ENCODE data around the gene CFAP20DC. TPM values are rescaled to one million over a fixed set of nuclear protein-coding genes. Genes with fewer than 3 reads are reported as not detected.

CFAP20DC gene
- total RNA-seq, 1 donor from 2014 or later: 1.6 TPM

GRCh38 chr3:58952128-58952917 lies 97.5 kb downstream of the CFAP20DC start:
- Histone ChIP-seq H3K27me3 (ENCODE audit: control insufficient read depth in 3 of 3, insufficient read depth in 3 of 3, low read length in 3 of 3) (no peaks in the 10 kb centered on the region), H3K9ac (ENCODE audit: low read depth in 1 of 3, low read length in 3 of 3) (no peak overlapping the region), H3K4me1 (ENCODE audit: control insufficient read depth in 3 of 3, insufficient read depth in 3 of 3, low read length in 3 of 3) (no peaks in the 10 kb centered on the region), H3K36me3 (ENCODE audit: control insufficient read depth in 3 of 3, insufficient read depth in 3 of 3, low read length in 3 of 3) (no peaks in the 10 kb centered on the region), H3K4me3 (ENCODE audit: low read length in 3 of 3) (no peak overlapping the region), H3K9me3 (ENCODE audit: control insufficient read depth in 3 of 3, low read length in 3 of 3) (no peaks in the 10 kb centered on the region), H3K27ac (ENCODE audit: low read depth, low read length) (no peak overlapping the region)

- Histone ChIP-seq H3K4me3 (ENCODE audit: low read length in 3 of 3) (no peak overlapping the region), H3K9ac (ENCODE audit: low read depth in 1 of 3, low read length in 3 of 3) (no peak overlapping the region), H3K9me3 (ENCODE audit: control insufficient read depth in 3 of 3, low read length in 3 of 3) (no peaks in the 10 kb centered on the region), H3K4me1 (ENCODE audit: control insufficient read depth in 3 of 3, insufficient read depth in 3 of 3, low read length in 3 of 3) (no peaks in the 10 kb centered on the region), H3K27ac (ENCODE audit: low read depth, low read length) (no peak overlapping the region), H3K27me3 (ENCODE audit: control insufficient read depth in 3 of 3, insufficient read depth in 3 of 3, low read length in 3 of 3) (no peaks in the 10 kb centered on the region), H3K36me3 (ENCODE audit: control insufficient read depth in 3 of 3, insufficient read depth in 3 of 3, low read length in 3 of 3) (no peaks in the 10 kb centered on the region)
Measured at GRCh38 chr3:58948018-58948417, 101.8 kb downstream of the CFAP20DC start.

- Histone ChIP-seq H3K9ac (ENCODE audit: low read depth in 1 of 3, low read length in 3 of 3) (no peak overlapping the region), H3K4me1 (ENCODE audit: control insufficient read depth in 3 of 3, insufficient read depth in 3 of 3, low read length in 3 of 3) (no peaks in the 10 kb centered on the region), H3K4me3 (ENCODE audit: low read length in 3 of 3) (no peak overlapping the region), H3K36me3 (ENCODE audit: control insufficient read depth in 3 of 3, insufficient read depth in 3 of 3, low read length in 3 of 3) (no peaks in the 10 kb centered on the region), H3K27me3 (ENCODE audit: control insufficient read depth in 3 of 3, insufficient read depth in 3 of 3, low read length in 3 of 3) (no peaks in the 10 kb centered on the region), H3K9me3 (ENCODE audit: control insufficient read depth in 3 of 3, low read length in 3 of 3) (no peaks in the 10 kb centered on the region), H3K27ac (ENCODE audit: low read depth, low read length) (no peak overlapping the region)
Measured at GRCh38 chr3:58946875-58947274, 103.0 kb downstream of the CFAP20DC start.

- H3K4me3 ChIP-seq (ENCODE audit: low read length in 3 of 3): no peak overlapping the region
- H3K9ac ChIP-seq (ENCODE audit: low read depth in 1 of 3, low read length in 3 of 3): no peak overlapping the region
- H3K4me1 ChIP-seq (ENCODE audit: control insufficient read depth in 3 of 3, insufficient read depth in 3 of 3, low read length in 3 of 3): no peaks in the 10 kb centered on the region
- H3K27me3 ChIP-seq (ENCODE audit: control insufficient read depth in 3 of 3, insufficient read depth in 3 of 3, low read length in 3 of 3): no peaks in the 10 kb centered on the region
- H3K36me3 ChIP-seq (ENCODE audit: control insufficient read depth in 3 of 3, insufficient read depth in 3 of 3, low read length in 3 of 3): no peaks in the 10 kb centered on the region
- no peak overlapping the region for H3K27ac ChIP-seq (ENCODE audit: low read depth, low read length)
- no peaks in the 10 kb centered on the region for H3K9me3 ChIP-seq (ENCODE audit: control insufficient read depth in 3 of 3, low read length in 3 of 3)
Measured at GRCh38 chr3:58938057-58938456, 111.8 kb downstream of the CFAP20DC start.

- no peak overlapping the region for H3K4me3 ChIP-seq (ENCODE audit: low read length in 3 of 3)
- H3K4me1 ChIP-seq (ENCODE audit: control insufficient read depth in 3 of 3, insufficient read depth in 3 of 3, low read length in 3 of 3): no peaks in the 10 kb centered on the region
- no peak overlapping the region for H3K9ac ChIP-seq (ENCODE audit: low read depth in 1 of 3, low read length in 3 of 3)
- H3K36me3 ChIP-seq (ENCODE audit: control insufficient read depth in 3 of 3, insufficient read depth in 3 of 3, low read length in 3 of 3): no peaks in the 10 kb centered on the region
- H3K9me3 ChIP-seq (ENCODE audit: control insufficient read depth in 3 of 3, low read length in 3 of 3): no peaks in the 10 kb centered on the region
- H3K27ac ChIP-seq (ENCODE audit: low read depth, low read length): no peak overlapping the region
- H3K27me3 ChIP-seq (ENCODE audit: control insufficient read depth in 3 of 3, insufficient read depth in 3 of 3, low read length in 3 of 3): no peaks in the 10 kb centered on the region
Measured at GRCh38 chr3:58924578-58924977, 125.2 kb downstream of the CFAP20DC start.

- Histone ChIP-seq H3K9ac (ENCODE audit: low read depth in 1 of 3, low read length in 3 of 3) (no peak overlapping the region), H3K27ac (ENCODE audit: low read depth, low read length) (no peak overlapping the region), H3K27me3 (ENCODE audit: control insufficient read depth in 3 of 3, insufficient read depth in 3 of 3, low read length in 3 of 3) (no peaks in the 10 kb centered on the region), H3K36me3 (ENCODE audit: control insufficient read depth in 3 of 3, insufficient read depth in 3 of 3, low read length in 3 of 3) (no peaks in the 10 kb centered on the region), H3K4me1 (ENCODE audit: control insufficient read depth in 3 of 3, insufficient read depth in 3 of 3, low read length in 3 of 3) (no peaks in the 10 kb centered on the region), H3K9me3 (ENCODE audit: control insufficient read depth in 3 of 3, low read length in 3 of 3) (no peaks in the 10 kb centered on the region), H3K4me3 (ENCODE audit: low read length in 3 of 3) (no peak overlapping the region)
Measured at GRCh38 chr3:58900386-58900785, 149.4 kb downstream of the CFAP20DC start.

GRCh38 chr3:58899953-58900298 lies 149.9 kb downstream of the CFAP20DC start:
- Histone ChIP-seq H3K27me3 (ENCODE audit: control insufficient read depth in 3 of 3, insufficient read depth in 3 of 3, low read length in 3 of 3) (no peaks in the 10 kb centered on the region), H3K27ac (ENCODE audit: low read depth, low read length) (no peak overlapping the region), H3K4me1 (ENCODE audit: control insufficient read depth in 3 of 3, insufficient read depth in 3 of 3, low read length in 3 of 3) (no peaks in the 10 kb centered on the region), H3K9ac (ENCODE audit: low read depth in 1 of 3, low read length in 3 of 3) (no peak overlapping the region), H3K9me3 (ENCODE audit: control insufficient read depth in 3 of 3, low read length in 3 of 3) (no peaks in the 10 kb centered on the region), H3K36me3 (ENCODE audit: control insufficient read depth in 3 of 3, insufficient read depth in 3 of 3, low read length in 3 of 3) (no peaks in the 10 kb centered on the region), H3K4me3 (ENCODE audit: low read length in 3 of 3) (no peak overlapping the region)

- Histone ChIP-seq H3K27me3 (ENCODE audit: control insufficient read depth in 3 of 3, insufficient read depth in 3 of 3, low read length in 3 of 3) (no peaks in the 10 kb centered on the region), H3K9me3 (ENCODE audit: control insufficient read depth in 3 of 3, low read length in 3 of 3) (no peaks in the 10 kb centered on the region), H3K36me3 (ENCODE audit: control insufficient read depth in 3 of 3, insufficient read depth in 3 of 3, low read length in 3 of 3) (no peaks in the 10 kb centered on the region), H3K27ac (ENCODE audit: low read depth, low read length) (no peak overlapping the region), H3K4me3 (ENCODE audit: low read length in 3 of 3) (no peak overlapping the region), H3K4me1 (ENCODE audit: control insufficient read depth in 3 of 3, insufficient read depth in 3 of 3, low read length in 3 of 3) (no peaks in the 10 kb centered on the region), H3K9ac (ENCODE audit: low read depth in 1 of 3, low read length in 3 of 3) (no peak overlapping the region)
Measured at GRCh38 chr3:58899159-58899952, 150.5 kb downstream of the CFAP20DC start.

GRCh38 chr3:58898513-58898912 lies 151.3 kb downstream of the CFAP20DC start:
- no peaks in the 10 kb centered on the region for H3K36me3 ChIP-seq (ENCODE audit: control insufficient read depth in 3 of 3, insufficient read depth in 3 of 3, low read length in 3 of 3)
- no peaks in the 10 kb centered on the region for H3K9me3 ChIP-seq (ENCODE audit: control insufficient read depth in 3 of 3, low read length in 3 of 3)
- no peak overlapping the region for H3K9ac ChIP-seq (ENCODE audit: low read depth in 1 of 3, low read length in 3 of 3)
- no peak overlapping the region for H3K4me3 ChIP-seq (ENCODE audit: low read length in 3 of 3)
- no peaks in the 10 kb centered on the region for H3K27me3 ChIP-seq (ENCODE audit: control insufficient read depth in 3 of 3, insufficient read depth in 3 of 3, low read length in 3 of 3)
- H3K4me1 ChIP-seq (ENCODE audit: control insufficient read depth in 3 of 3, insufficient read depth in 3 of 3, low read length in 3 of 3): no peaks in the 10 kb centered on the region
- no peak overlapping the region for H3K27ac ChIP-seq (ENCODE audit: low read depth, low read length)

GRCh38 chr3:58897646-58898045 lies 152.2 kb downstream of the CFAP20DC start:
- H3K9ac ChIP-seq (ENCODE audit: low read depth in 1 of 3, low read length in 3 of 3): no peak overlapping the region
- no peak overlapping the region for H3K27ac ChIP-seq (ENCODE audit: low read depth, low read length)
- H3K36me3 ChIP-seq (ENCODE audit: control insufficient read depth in 3 of 3, insufficient read depth in 3 of 3, low read length in 3 of 3): no peaks in the 10 kb centered on the region
- H3K4me1 ChIP-seq (ENCODE audit: control insufficient read depth in 3 of 3, insufficient read depth in 3 of 3, low read length in 3 of 3): no peaks in the 10 kb centered on the region
- H3K4me3 ChIP-seq (ENCODE audit: low read length in 3 of 3): no peak overlapping the region
- H3K27me3 ChIP-seq (ENCODE audit: control insufficient read depth in 3 of 3, insufficient read depth in 3 of 3, low read length in 3 of 3): no peaks in the 10 kb centered on the region
- no peaks in the 10 kb centered on the region for H3K9me3 ChIP-seq (ENCODE audit: control insufficient read depth in 3 of 3, low read length in 3 of 3)

All from skeletal muscle tissue (tissue), 4 donors.